NCI-H510A (cell line): ENCODE results near the gene LCE1C.

Experiments used
- DNase-seq: peaks from one replicate; lab custom pipeline; 2025; lab: John Stamatoyannopoulos, UW

Gene LCE1C

GRCh38 chr1:152759453-152760173 lies 46.8 kb downstream of the LCE1C start:
- no peak for DNase-seq

GRCh38 chr1:152758636-152759035 lies 47.8 kb downstream of the LCE1C start:
- DNase-seq, result no peak

- DNase-seq, result no peak
Measured at GRCh38 chr1:152757747-152758146, 48.7 kb downstream of the LCE1C start, which contains the start of gene KPRP. Gene KPRP (plus strand): TSS chr1:152758025. CDS start chr1:152759589, 1,564 bp downstream.

GRCh38 chr1:152756872-152757271 lies 49.6 kb downstream of the LCE1C start:
- no peak for DNase-seq
